CD8-positive, alpha-beta memory T cell (primary cell): ENCODE data around the gene ADGRG3. TPM values are rescaled to one million over a fixed set of nuclear protein-coding genes. Genes with fewer than 3 reads are reported as not detected.

ENCODE experiments used
- CTCF ChIA-PET: fragments of 350-600 bp; sonication (Branson Sonifier 250); formaldehyde crosslinking; loops from one replicate; lab custom pipeline; 2021; ENCODE audit warnings: antibody characterized with exemption; lab: Charles Lee
- POLR2A ChIA-PET: fragments of 350-600 bp; sonication (Branson Sonifier 250); formaldehyde crosslinking; loops from one replicate; lab custom pipeline; 2021; ENCODE audit warnings: antibody characterized with exemption; lab: Charles Lee
- DNase-seq, 5 donors: peaks; one replicate each; pipeline versions ENCODE4 v3.0.0 to v3.0.0-alpha.2; 2020 to 2022; ENCODE audit warnings: mixed read lengths in 1 of 5
- H3K27ac ChIP-seq: one replicate; pipeline ENCODE4 v1.7.0; 2013; ENCODE audit warnings: low read depth, mild to moderate bottlenecking, low read length, moderate library complexity
- H3K27me3 ChIP-seq: 2 replicates; pipeline ENCODE4 v1.7.0; 2013; ENCODE audit warnings: low read length, mild to moderate bottlenecking; ENCODE audit not compliant: insufficient read depth, poor library complexity, severe bottlenecking
- H3K36me3 ChIP-seq: 2 replicates; pipeline ENCODE4 v1.7.0; 2013; ENCODE audit warnings: mild to moderate bottlenecking, low read length, moderate library complexity; ENCODE audit not compliant: insufficient read depth
- H3K4me1 ChIP-seq: 2 replicates; pipeline ENCODE4 v1.7.0; 2013; ENCODE audit warnings: mild to moderate bottlenecking, low read length, moderate library complexity; ENCODE audit not compliant: insufficient read depth
- H3K4me3 ChIP-seq: 2 replicates; pipeline ENCODE4 v1.7.0; 2013; ENCODE audit warnings: mild to moderate bottlenecking, low read length
- H3K9me3 ChIP-seq: 2 replicates; pipeline ENCODE4 v1.7.0; 2013; ENCODE audit warnings: mild to moderate bottlenecking, low read length
- H3K27ac Mint-ChIP-seq, 8 donors: one replicate each; pipeline ENCODE4 v1.8.0; 2020 to 2021; ENCODE audit warnings: mixed read lengths in 8 of 8, mild to moderate bottlenecking in 6 of 8, inconsistent platforms in 3 of 8, moderate library complexity in 3 of 8
- H3K27me3 Mint-ChIP-seq, 2 donors: one replicate each; pipeline ENCODE4 v1.8.0; 2020 to 2021; ENCODE audit warnings: mixed read lengths in 2 of 2, mild to moderate bottlenecking in 1 of 2, moderate library complexity in 1 of 2
- H3K36me3 Mint-ChIP-seq, 3 donors: one replicate each; pipeline ENCODE4 v1.8.0; 2020 to 2021; ENCODE audit warnings: mixed read lengths in 3 of 3, inconsistent platforms in 1 of 3, mild to moderate bottlenecking in 1 of 3
- H3K4me1 Mint-ChIP-seq, 3 donors: one replicate each; pipeline ENCODE4 v1.8.0; 2020 to 2021; ENCODE audit warnings: mixed read lengths in 3 of 3, inconsistent platforms in 1 of 3, mild to moderate bottlenecking in 1 of 3
- H3K4me3 Mint-ChIP-seq, 7 donors: one replicate each; pipeline ENCODE4 v1.8.0; 2020 to 2021; ENCODE audit warnings: mixed read lengths in 7 of 7, mild to moderate bottlenecking in 6 of 7, moderate library complexity in 4 of 7, inconsistent platforms in 2 of 7
- H3K9me3 Mint-ChIP-seq, 5 donors: one replicate each; pipeline ENCODE4 v1.8.0; 2020 to 2022; ENCODE audit warnings: mixed read lengths in 5 of 5, mild to moderate bottlenecking in 3 of 5, moderate library complexity in 2 of 5, inconsistent platforms in 1 of 5
- polyA plus RNA-seq: library from polyadenylated mRNA; unstranded; fragments of 300-500 nt; fragmentation: Illumina TruSeq; gene quantifications from one replicate; pipeline ENCODE4 v1.2.3, GENCODE V29; 2021
- total RNA-seq, 2 experiments: library from RNA; stranded (reverse); gene quantifications; one replicate each; pipeline ENCODE4 v1.2.3, GENCODE V29; 2021

The ADGRG3 gene
- total and polyA plus RNA-seq, 3 experiments from 2014 or later, result not detected

- POLR2A ChIA-PET, result no interaction called here
- Histone ChIP-seq H3K36me3 (no peaks in the 10 kb centered on the region), H3K4me1 (peaks cover 4% of the 10 kb centered on the region), H3K9me3 (no peaks in the 10 kb centered on the region), H3K27me3 (peaks cover 4% of the 10 kb centered on the region), H3K27ac (peak overlapping the region; percentile 20), H3K4me3 (peak overlapping the region; percentile 13)
- Mint-ChIP-seq H3K4me3 (peak overlapping the region; percentile 43 to 73 (median 65)), H3K27ac (peak overlapping the region in 5 of 8 donors; percentile 12 to 95 (median 69)), H3K9me3 (no peaks in the 10 kb centered on the region), H3K36me3 (no peaks in the 10 kb centered on the region), H3K27me3 (peaks cover 1 to 11% of the 10 kb centered on the region in 2 donors), H3K4me1 (peaks cover 7 to 32% (median 22%) of the 10 kb centered on the region in 3 donors)
- no peak for DNase-seq
- CTCF ChIA-PET, result interaction anchor here (2.2 kb wide), 1 partner anchor 20 kb away, joined by 9 read pairs; no protein-coding TSS in a partner anchor
These were observed 39.3 kb upstream of the ADGRG3 start for GRCh38 chr16:57628783-57629293.

- Histone ChIP-seq H3K4me3 (no peak overlapping the region), H3K36me3 (no peaks in the 10 kb centered on the region), H3K27me3 (peaks cover 4% of the 10 kb centered on the region), H3K4me1 (peaks cover 4% of the 10 kb centered on the region), H3K9me3 (no peaks in the 10 kb centered on the region), H3K27ac (peak overlapping the region; percentile 24)
- DNase-seq, result no peak
- CTCF ChIA-PET, result interaction anchor here (1.0 to 1.8 kb wide), 4 partner anchors 13 to 53 kb away, joined by 3 to 8 read pairs (median 6); no protein-coding TSS in a partner anchor
- peak overlapping the region in 3 of 8 donors; percentile 27 to 69 (median 60) for H3K27ac Mint-ChIP-seq
- peaks cover 1 to 11% of the 10 kb centered on the region in 2 donors for H3K27me3 Mint-ChIP-seq
- no peaks in the 10 kb centered on the region for H3K9me3 Mint-ChIP-seq
- POLR2A ChIA-PET, result no interaction called here
- H3K4me3 Mint-ChIP-seq, result peak overlapping the region; percentile 55 to 73 (median 65)
- H3K4me1 Mint-ChIP-seq, result peaks cover 7 to 32% (median 22%) of the 10 kb centered on the region in 3 donors
- H3K36me3 Mint-ChIP-seq, result no peaks in the 10 kb centered on the region
These were observed 38.3 kb upstream of the ADGRG3 start for GRCh38 chr16:57629516-57630406.

GRCh38 chr16:57630407-57630797, 37.7 kb upstream of the ADGRG3 start:
- H3K27me3 Mint-ChIP-seq, result peaks cover 0 to 11% of the 10 kb centered on the region in 2 donors
- H3K4me3 Mint-ChIP-seq, result peak overlapping the region in 6 of 7 donors; percentile 5 to 73 (median 58)
- Histone ChIP-seq H3K36me3 (no peaks in the 10 kb centered on the region), H3K27me3 (peaks cover 4% of the 10 kb centered on the region), H3K4me3 (no peak overlapping the region), H3K4me1 (peaks cover 4% of the 10 kb centered on the region), H3K27ac (peak overlapping the region; percentile 24), H3K9me3 (no peaks in the 10 kb centered on the region)
- H3K4me1 Mint-ChIP-seq, result peaks cover 7 to 31% (median 23%) of the 10 kb centered on the region in 3 donors
- H3K9me3 Mint-ChIP-seq, result no peaks in the 10 kb centered on the region
- H3K27ac Mint-ChIP-seq, result peak overlapping the region in 4 of 8 donors; percentile 0 to 84 (median 36)
- ChIA-PET CTCF (interaction anchor here (1.0 to 1.8 kb wide), 4 partner anchors 12 to 54 kb away, joined by 3 to 8 read pairs (median 6); no protein-coding TSS in a partner anchor), POLR2A (no interaction called here)
- DNase-seq, result no peak
- no peaks in the 10 kb centered on the region for H3K36me3 Mint-ChIP-seq

- peak overlapping the region in 2 of 8 donors; percentile 70 to 84 for H3K27ac Mint-ChIP-seq
- peaks cover 0 to 11% of the 10 kb centered on the region in 2 donors for H3K27me3 Mint-ChIP-seq
- CTCF ChIA-PET, result interaction anchor here (1.1 to 1.8 kb wide), 3 partner anchors 18 to 55 kb away, joined by 3 to 8 read pairs (median 8); no protein-coding TSS in a partner anchor
- Histone ChIP-seq H3K27ac (no peak overlapping the region), H3K36me3 (no peaks in the 10 kb centered on the region), H3K27me3 (peaks cover 4% of the 10 kb centered on the region), H3K4me3 (no peak overlapping the region), H3K4me1 (peaks cover 4% of the 10 kb centered on the region), H3K9me3 (no peaks in the 10 kb centered on the region)
- H3K4me3 Mint-ChIP-seq, result peak overlapping the region in 2 of 7 donors; percentile 72 to 73
- H3K36me3 Mint-ChIP-seq, result no peaks in the 10 kb centered on the region
- H3K4me1 Mint-ChIP-seq, result peaks cover 7 to 28% (median 22%) of the 10 kb centered on the region in 3 donors
- POLR2A ChIA-PET, result no interaction called here
- no peak for DNase-seq
- H3K9me3 Mint-ChIP-seq, result no peaks in the 10 kb centered on the region
These were observed 36.9 kb upstream of the ADGRG3 start for GRCh38 chr16:57630931-57631845.

- peaks cover 0 to 11% of the 10 kb centered on the region in 2 donors for H3K27me3 Mint-ChIP-seq
- H3K4me3 Mint-ChIP-seq, result no peak overlapping the region
- H3K36me3 Mint-ChIP-seq, result no peaks in the 10 kb centered on the region
- H3K9me3 Mint-ChIP-seq, result no peaks in the 10 kb centered on the region
- Histone ChIP-seq H3K27ac (no peak overlapping the region), H3K4me3 (no peak overlapping the region), H3K27me3 (peaks cover 4% of the 10 kb centered on the region), H3K9me3 (no peaks in the 10 kb centered on the region), H3K36me3 (no peaks in the 10 kb centered on the region), H3K4me1 (peaks cover 4% of the 10 kb centered on the region)
- H3K4me1 Mint-ChIP-seq, result peaks cover 7 to 26% (median 24%) of the 10 kb centered on the region in 3 donors
- H3K27ac Mint-ChIP-seq, result no peak overlapping the region
- POLR2A ChIA-PET, result no interaction called here
- CTCF ChIA-PET, result interaction anchor here (7.6 kb wide), 1 partner anchor 15 kb away, joined by 62 read pairs; no protein-coding TSS in a partner anchor
- DNase-seq, result no peak
These were observed 35.5 kb upstream of the ADGRG3 start for GRCh38 chr16:57632568-57632967.

- no peak for DNase-seq
- Histone ChIP-seq H3K36me3 (no peaks in the 10 kb centered on the region), H3K9me3 (no peaks in the 10 kb centered on the region), H3K4me1 (peaks cover 4% of the 10 kb centered on the region), H3K4me3 (no peak overlapping the region), H3K27me3 (peaks cover 4% of the 10 kb centered on the region), H3K27ac (no peak overlapping the region)
- H3K27me3 Mint-ChIP-seq, result peaks cover 0 to 10% of the 10 kb centered on the region in 2 donors
- no peaks in the 10 kb centered on the region for H3K36me3 Mint-ChIP-seq
- H3K4me1 Mint-ChIP-seq, result peaks cover 6 to 26% (median 22%) of the 10 kb centered on the region in 3 donors
- H3K4me3 Mint-ChIP-seq, result no peak overlapping the region
- POLR2A ChIA-PET, result no interaction called here
- H3K9me3 Mint-ChIP-seq, result no peaks in the 10 kb centered on the region
- H3K27ac Mint-ChIP-seq, result peak overlapping the region in 2 of 8 donors; percentile 50 to 64
- CTCF ChIA-PET, result interaction anchor here (7.6 kb wide), 1 partner anchor 14 kb away, joined by 62 read pairs; no protein-coding TSS in a partner anchor
These were observed 34.6 kb upstream of the ADGRG3 start for GRCh38 chr16:57633383-57634064.

- ChIA-PET POLR2A (no interaction called here), CTCF (interaction anchor here (1.9 to 7.6 kb wide), 2 partner anchors 14 to 58 kb away, joined by 6 to 62 read pairs; no protein-coding TSS in a partner anchor)
- peaks cover 0 to 21% (median 16%) of the 10 kb centered on the region in 3 donors for H3K4me1 Mint-ChIP-seq
These were observed 33.9 kb upstream of the ADGRG3 start for GRCh38 chr16:57634171-57634570.

More at GRCh38 chr16:57634171-57634570, 33.9 kb upstream of the ADGRG3 start:
- H3K4me3 Mint-ChIP-seq, result no peak overlapping the region
- no peaks in the 10 kb centered on the region for H3K36me3 Mint-ChIP-seq
- peaks cover 0 to 4% of the 10 kb centered on the region in 2 donors for H3K27me3 Mint-ChIP-seq
- H3K27ac ChIP-seq, result no peak overlapping the region
- no peak overlapping the region for H3K4me3 ChIP-seq
- no peaks in the 10 kb centered on the region for H3K9me3 ChIP-seq
- DNase-seq, result no peak
- H3K27me3 ChIP-seq, result peaks cover 4% of the 10 kb centered on the region
- peak overlapping the region in 3 of 8 donors; percentile 23 to 68 (median 38) for H3K27ac Mint-ChIP-seq
- H3K4me1 ChIP-seq, result no peaks in the 10 kb centered on the region
- no peaks in the 10 kb centered on the region for H3K9me3 Mint-ChIP-seq
- no peaks in the 10 kb centered on the region for H3K36me3 ChIP-seq
